ENCODE measurements around the gene FGF14. TPM values are rescaled to one million over a fixed set of nuclear protein-coding genes. Genes with fewer than 3 reads are reported as not detected.

Gene FGF14
- total RNA-seq, 2 donors from 2014 or later: 0.14 TPM

- Histone ChIP-seq H3K36me3 (no peaks in the 10 kb centered on the region), H3K4me3 (no peak overlapping the region), H3K27me3 (replicated peaks; ENCODE audit: insufficient read depth) (no peaks in the 10 kb centered on the region), H3K27ac (no peak overlapping the region), H3K9me3 (no peaks in the 10 kb centered on the region), H3K4me1 (ENCODE audit: control insufficient read depth in 1 of 2, low read depth in 2 of 2) (no peaks in the 10 kb centered on the region)
- no peak for ATAC-seq (ENCODE audit: insufficient number of reproducible peaks, low FRiP score, low read depth)
- TF ChIP-seq, protein P1, sequence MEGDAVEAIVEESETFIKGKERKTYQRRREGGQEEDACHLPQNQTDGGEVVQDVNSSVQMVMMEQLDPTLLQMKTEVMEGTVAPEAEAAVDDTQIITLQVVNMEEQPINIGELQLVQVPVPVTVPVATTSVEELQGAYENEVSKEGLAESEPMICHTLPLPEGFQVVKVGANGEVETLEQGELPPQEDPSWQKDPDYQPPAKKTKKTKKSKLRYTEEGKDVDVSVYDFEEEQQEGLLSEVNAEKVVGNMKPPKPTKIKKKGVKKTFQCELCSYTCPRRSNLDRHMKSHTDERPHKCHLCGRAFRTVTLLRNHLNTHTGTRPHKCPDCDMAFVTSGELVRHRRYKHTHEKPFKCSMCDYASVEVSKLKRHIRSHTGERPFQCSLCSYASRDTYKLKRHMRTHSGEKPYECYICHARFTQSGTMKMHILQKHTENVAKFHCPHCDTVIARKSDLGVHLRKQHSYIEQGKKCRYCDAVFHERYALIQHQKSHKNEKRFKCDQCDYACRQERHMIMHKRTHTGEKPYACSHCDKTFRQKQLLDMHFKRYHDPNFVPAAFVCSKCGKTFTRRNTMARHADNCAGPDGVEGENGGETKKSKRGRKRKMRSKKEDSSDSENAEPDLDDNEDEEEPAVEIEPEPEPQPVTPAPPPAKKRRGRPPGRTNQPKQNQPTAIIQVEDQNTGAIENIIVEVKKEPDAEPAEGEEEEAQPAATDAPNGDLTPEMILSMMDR (IDR thresholded peaks at IDR 0.05): no peak
- no peak for DNase-seq (ENCODE audit: low spot score)
Observed at GRCh38 chr13:102233566-102234208, 168.2 kb downstream of the FGF14 start.

GRCh38 chr13:102231479-102231878, 170.4 kb downstream of the FGF14 start:
- TF ChIP-seq, protein P1 (IDR thresholded peaks at IDR 0.05): no peak
- Histone ChIP-seq H3K4me3 (no peak overlapping the region), H3K36me3 (no peaks in the 10 kb centered on the region), H3K27me3 (replicated peaks; ENCODE audit: insufficient read depth) (no peaks in the 10 kb centered on the region), H3K27ac (no peak overlapping the region), H3K4me1 (ENCODE audit: control insufficient read depth in 1 of 2, low read depth in 2 of 2) (no peaks in the 10 kb centered on the region), H3K9me3 (no peaks in the 10 kb centered on the region)
- no peak for DNase-seq (ENCODE audit: low spot score)
- ATAC-seq (ENCODE audit: insufficient number of reproducible peaks, low FRiP score, low read depth): no peak

GRCh38 chr13:102227741-102228140, 174.1 kb downstream of the FGF14 start:
- Histone ChIP-seq H3K27me3 (replicated peaks; ENCODE audit: insufficient read depth) (no peaks in the 10 kb centered on the region), H3K36me3 (no peaks in the 10 kb centered on the region), H3K4me3 (no peak overlapping the region), H3K9me3 (no peaks in the 10 kb centered on the region), H3K27ac (no peak overlapping the region), H3K4me1 (ENCODE audit: control insufficient read depth in 1 of 2, low read depth in 2 of 2) (no peaks in the 10 kb centered on the region)
- TF ChIP-seq, protein P1 (IDR thresholded peaks at IDR 0.05): no peak
- no peak for DNase-seq (ENCODE audit: low spot score)
- no peak for ATAC-seq (ENCODE audit: insufficient number of reproducible peaks, low FRiP score, low read depth)

- DNase-seq (ENCODE audit: low spot score) (no peak), ATAC-seq (ENCODE audit: insufficient number of reproducible peaks, low FRiP score, low read depth) (no peak)
- H3K4me1 ChIP-seq (ENCODE audit: control insufficient read depth in 1 of 2, low read depth in 2 of 2): no peaks in the 10 kb centered on the region
- H3K36me3 ChIP-seq: no peaks in the 10 kb centered on the region
- no peak overlapping the region for H3K4me3 ChIP-seq
- no peaks in the 10 kb centered on the region for H3K9me3 ChIP-seq
- no peaks in the 10 kb centered on the region for H3K27me3 ChIP-seq (replicated peaks; ENCODE audit: insufficient read depth)
- TF ChIP-seq, protein P1 (IDR thresholded peaks at IDR 0.05): no peak
- no peak overlapping the region for H3K27ac ChIP-seq
Observed at GRCh38 chr13:102226591-102226990, 175.3 kb downstream of the FGF14 start.

DNA sequence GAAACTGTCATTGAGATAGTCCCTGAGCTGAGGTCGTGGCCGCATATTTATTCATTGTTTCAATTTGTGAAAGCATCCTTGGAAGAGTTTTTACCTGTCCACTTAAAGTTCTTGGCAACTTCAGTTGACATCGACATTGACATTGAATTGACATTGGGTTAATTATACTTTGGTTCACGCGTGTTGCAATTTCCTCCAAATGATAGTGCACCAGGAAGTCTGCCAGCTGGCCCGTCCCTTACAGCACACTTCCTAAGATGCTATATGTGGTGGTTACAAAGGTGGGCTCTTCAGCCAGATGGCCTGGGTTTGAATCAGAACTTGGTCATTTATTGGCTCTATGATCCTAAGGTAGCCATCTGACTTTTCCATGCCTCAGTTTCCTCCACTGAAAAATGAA, 176.0 kb downstream of the FGF14 start:
- H3K27me3 ChIP-seq (replicated peaks; ENCODE audit: insufficient read depth): no peaks in the 10 kb centered on the region
- H3K4me3 ChIP-seq: no peak overlapping the region
- no peaks in the 10 kb centered on the region for H3K9me3 ChIP-seq
- DNase-seq (ENCODE audit: low spot score) (no peak), ATAC-seq (ENCODE audit: insufficient number of reproducible peaks, low FRiP score, low read depth) (no peak)
- H3K4me1 ChIP-seq (ENCODE audit: control insufficient read depth in 1 of 2, low read depth in 2 of 2): no peaks in the 10 kb centered on the region
- H3K36me3 ChIP-seq: no peaks in the 10 kb centered on the region
- TF ChIP-seq, protein P1 (IDR thresholded peaks at IDR 0.05): no peak
- no peak overlapping the region for H3K27ac ChIP-seq
